Lower leg skin (tissue), 3 donors: ENCODE results near the gene TCP11.

Experiments used
- CTCF ChIP-seq, 3 donors: fragments of 450-650 bp; IDR thresholded peaks; one replicate each; pipeline ENCODE4 v1.5.1; 2016; ENCODE audit warnings: antibody characterized with exemption in 3 of 3, mild to moderate bottlenecking in 3 of 3, moderate library complexity in 2 of 3
- POLR2A ChIP-seq, 2 donors: fragments of 450-650 bp; IDR thresholded peaks; one replicate each; pipeline ENCODE4 v1.6.1; 2016 to 2017; ENCODE audit warnings: antibody characterized with exemption in 2 of 2, mild to moderate bottlenecking in 1 of 2, moderate library complexity in 1 of 2

DNA sequence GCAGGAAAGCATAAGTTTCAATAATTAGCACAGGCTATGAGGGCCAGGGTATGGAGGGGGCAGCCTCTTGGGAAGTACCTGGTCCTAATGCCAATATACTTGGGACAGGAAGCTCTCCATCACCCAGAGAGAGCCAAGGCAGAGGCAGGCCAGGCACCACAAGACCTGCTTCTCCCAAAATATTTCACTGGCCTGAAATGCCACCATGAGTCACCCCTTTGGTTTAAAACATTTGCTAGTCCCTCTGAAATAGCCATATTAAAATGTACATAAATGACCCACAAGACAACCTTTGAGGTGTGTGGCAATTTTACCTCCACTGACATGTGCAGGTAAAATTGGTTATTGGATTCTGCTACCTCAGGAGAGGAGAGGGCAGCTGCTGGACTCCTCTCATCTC is 49.2 kb upstream of the TCP11 start:
- no peak for TF ChIP-seq CTCF (IDR thresholded peaks at IDR 0.05)
- TF ChIP-seq POLR2A (IDR thresholded peaks at IDR 0.05): no peak
